MM.1S (cell line): Measurements from ENCODE around the gene ATP2A3.

Experiments
- EZH2 ChIP-seq: fragments of 300-600 bp; sonication (generic); optimal IDR thresholded peaks from 2 replicates; pipeline ENCODE3; 2017; ENCODE audit warnings: low read depth, mild to moderate bottlenecking, antibody characterized with exemption, low read length, mixed read lengths
- TF ChIP-seq, protein P1 (sequence below): fragments of 300-600 bp; sonication (generic); IDR thresholded peaks from 2 replicates; pipeline ENCODE4 v1.5.1; 2016; ENCODE audit warnings: antibody characterized with exemption, low read length, mixed read lengths

- TF ChIP-seq, protein P1, sequence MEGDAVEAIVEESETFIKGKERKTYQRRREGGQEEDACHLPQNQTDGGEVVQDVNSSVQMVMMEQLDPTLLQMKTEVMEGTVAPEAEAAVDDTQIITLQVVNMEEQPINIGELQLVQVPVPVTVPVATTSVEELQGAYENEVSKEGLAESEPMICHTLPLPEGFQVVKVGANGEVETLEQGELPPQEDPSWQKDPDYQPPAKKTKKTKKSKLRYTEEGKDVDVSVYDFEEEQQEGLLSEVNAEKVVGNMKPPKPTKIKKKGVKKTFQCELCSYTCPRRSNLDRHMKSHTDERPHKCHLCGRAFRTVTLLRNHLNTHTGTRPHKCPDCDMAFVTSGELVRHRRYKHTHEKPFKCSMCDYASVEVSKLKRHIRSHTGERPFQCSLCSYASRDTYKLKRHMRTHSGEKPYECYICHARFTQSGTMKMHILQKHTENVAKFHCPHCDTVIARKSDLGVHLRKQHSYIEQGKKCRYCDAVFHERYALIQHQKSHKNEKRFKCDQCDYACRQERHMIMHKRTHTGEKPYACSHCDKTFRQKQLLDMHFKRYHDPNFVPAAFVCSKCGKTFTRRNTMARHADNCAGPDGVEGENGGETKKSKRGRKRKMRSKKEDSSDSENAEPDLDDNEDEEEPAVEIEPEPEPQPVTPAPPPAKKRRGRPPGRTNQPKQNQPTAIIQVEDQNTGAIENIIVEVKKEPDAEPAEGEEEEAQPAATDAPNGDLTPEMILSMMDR: no peak
- TF ChIP-seq EZH2: no peak
Measured at GRCh38 chr17:3909257-3909656, 55.0 kb downstream of the ATP2A3 start.
